H1 (cell line): ENCODE measurements around the gene SMG9. TPM values are rescaled to one million over a fixed set of nuclear protein-coding genes. Genes with fewer than 3 reads are reported as not detected.

Source experiments
- CTCF ChIA-PET: fragments of 300-600 bp; sonication (Branson Sonifier 250); formaldehyde crosslinking; loops from one replicate; lab custom pipeline; 2021; ENCODE audit not compliant: partially characterized antibody; lab: Charles Lee
- POLR2A ChIA-PET: fragments of 300-600 bp; sonication (Branson Sonifier 250); formaldehyde crosslinking; loops from one replicate; lab custom pipeline; 2021; ENCODE audit warnings: inconsistent platforms; ENCODE audit not compliant: partially characterized antibody; lab: Charles Lee
- DNase-seq, 2 experiments: peaks; one replicate each; pipeline versions ENCODE4 v3.0.0 to v3.0.0-alpha.2; 2010 to 2022; ENCODE audit warnings: low spot score in 2 of 2, low read depth in 1 of 2, mixed read lengths in 1 of 2
- FAIRE-seq: peaks from 2 replicates; lab custom pipeline; 2011; peaks lifted over from hg19 to GRCh38; lab: Jason Lieb, UNC
- H2AFZ ChIP-seq: 2 replicates; pipeline ENCODE4 v1.8.1; 2012; ENCODE audit warnings: low read length, inconsistent platforms
- H2AK5ac ChIP-seq: 2 replicates; pipeline ENCODE4 v1.6.1; 2013; ENCODE audit warnings: low read depth, low read length
- H2BK120ac ChIP-seq: replicated peaks from 2 replicates; pipeline ENCODE3; 2013; ENCODE audit warnings: low read depth, low read length, inconsistent platforms
- H2BK12ac ChIP-seq: 2 replicates; pipeline ENCODE4 v1.6.1; 2013; ENCODE audit warnings: low read depth, low read length
- H2BK15ac ChIP-seq: 2 replicates; pipeline ENCODE4 v1.6.1; 2013; ENCODE audit warnings: low read length
- H2BK20ac ChIP-seq: 2 replicates; pipeline ENCODE4 v1.6.1; 2013; ENCODE audit warnings: low read length
- H2BK5ac ChIP-seq: 2 replicates; pipeline ENCODE4 v1.6.1; 2013; ENCODE audit warnings: low read depth, low read length
- H3K14ac ChIP-seq: 2 replicates; pipeline ENCODE4 v1.6.1; 2013; ENCODE audit warnings: inconsistent platforms; ENCODE audit not compliant: insufficient read length
- H3K18ac ChIP-seq: 2 replicates; pipeline ENCODE4 v1.6.1; 2013; ENCODE audit warnings: low read length; ENCODE audit errors: extremely low read depth
- H3K23ac ChIP-seq: 2 replicates; pipeline ENCODE4 v1.6.1; 2013; ENCODE audit warnings: inconsistent platforms; ENCODE audit not compliant: insufficient read length
- H3K23me2 ChIP-seq: 2 replicates; pipeline ENCODE4 v1.6.1; 2013; ENCODE audit warnings: low read depth, low read length
- H3K27ac ChIP-seq: 2 replicates; pipeline ENCODE4 v1.6.1; 2011; ENCODE audit warnings: low read depth, low read length, inconsistent platforms
- H3K27me3 ChIP-seq, 4 experiments: replicated peaks in 1 of 4; 1 replicate in 1 of 4; 2 replicates in 3 of 4; pipeline versions ENCODE4 v1.6.1 to v1.8.1; 2011 to 2013; ENCODE audit warnings: low read length in 3 of 4, mild to moderate bottlenecking in 3 of 4, inconsistent platforms in 2 of 4, mixed read lengths in 2 of 4, moderate library complexity in 1 of 4; ENCODE audit not compliant: control insufficient read depth in 3 of 4, insufficient read depth in 3 of 4; ENCODE audit errors: extremely low read depth in 1 of 4
- H3K36me3 ChIP-seq, 4 experiments: 2 replicates each; pipeline versions ENCODE4 v1.6.1 to v1.8.1; 2011 to 2013; ENCODE audit warnings: mild to moderate bottlenecking in 4 of 4, low read length in 3 of 4, moderate library complexity in 2 of 4, control low read depth in 1 of 4, inconsistent platforms in 1 of 4; ENCODE audit not compliant: insufficient read depth in 4 of 4, control insufficient read depth in 2 of 4
- H3K4ac ChIP-seq: replicated peaks from 2 replicates; pipeline ENCODE3; 2013; ENCODE audit warnings: low read length, low read depth, mixed read lengths, inconsistent platforms; ENCODE audit not compliant: insufficient read length
- H3K4me1 ChIP-seq, 4 experiments: replicated peaks in 1 of 4; 1 replicate in 1 of 4; 2 replicates in 3 of 4; pipeline versions ENCODE4 v1.6.1 to v1.8.1; 2011 to 2013; ENCODE audit warnings: low read length in 3 of 4, inconsistent platforms in 2 of 4, mixed read lengths in 1 of 4; ENCODE audit not compliant: insufficient read depth in 4 of 4, control insufficient read depth in 3 of 4
- H3K4me2 ChIP-seq, 2 experiments: 2 replicates each; pipeline versions ENCODE4 v1.6.1 to v1.8.1; 2011 to 2013; ENCODE audit warnings: low read depth in 2 of 2, low read length in 2 of 2, control low read depth in 1 of 2, inconsistent platforms in 1 of 2, mild to moderate bottlenecking in 1 of 2; ENCODE audit not compliant: insufficient read depth in 1 of 2
- H3K4me3 ChIP-seq, 4 experiments: fragments of 200-600, 300-600 bp in 1 of 4; sonication (generic), shearing (Covaris generic), sonication (Bioruptor Twin) in 1 of 4; 2 replicates each; pipeline versions ENCODE4 v1.5.1 to v1.8.1; 2011 to 2016; ENCODE audit warnings: low read length in 4 of 4, low read depth in 3 of 4, control low read depth in 2 of 4, inconsistent platforms in 2 of 4, mild to moderate bottlenecking in 2 of 4, mixed read lengths in 1 of 4, moderate library complexity in 1 of 4; ENCODE audit not compliant: insufficient read depth in 2 of 4; ENCODE audit errors: extremely low read depth in 1 of 4
- H3K56ac ChIP-seq: replicated peaks from 2 replicates; pipeline ENCODE3; 2013; ENCODE audit warnings: low read depth, mild to moderate bottlenecking, mixed read lengths, low read length, inconsistent platforms; ENCODE audit not compliant: insufficient read length
- H3K79me1 ChIP-seq: 2 replicates; pipeline ENCODE4 v1.6.1; 2013; ENCODE audit warnings: low read depth, low read length, control low read depth
- H3K79me2 ChIP-seq, 2 experiments: 2 replicates each; pipeline versions ENCODE4 v1.6.1 to v1.8.1; 2012 to 2013; ENCODE audit warnings: low read length in 2 of 2, mild to moderate bottlenecking in 2 of 2, inconsistent platforms in 1 of 2; ENCODE audit not compliant: insufficient read depth in 2 of 2, control insufficient read depth in 1 of 2
- H3K9ac ChIP-seq, 4 experiments: replicated peaks in 1 of 4; 1 replicate in 1 of 4; 2 replicates in 3 of 4; pipeline versions ENCODE4 v1.6.1 to v1.8.1; 2011 to 2013; ENCODE audit warnings: low read depth in 3 of 4, low read length in 3 of 4, control low read depth in 2 of 4, mild to moderate bottlenecking in 2 of 4, moderate library complexity in 2 of 4, inconsistent platforms in 1 of 4; ENCODE audit errors: extremely low read depth in 1 of 4
- H3K9me3 ChIP-seq, 2 experiments: 2 replicates each; pipeline versions ENCODE4 v1.6.1 to v1.8.1; 2012 to 2013; ENCODE audit warnings: mild to moderate bottlenecking in 2 of 2, moderate library complexity in 2 of 2, control low read depth in 1 of 2, inconsistent platforms in 1 of 2, low read depth in 1 of 2, low read length in 1 of 2, mixed read lengths in 1 of 2; ENCODE audit not compliant: insufficient read depth in 2 of 2
- H4K20me1 ChIP-seq, 2 experiments: replicated peaks in 1 of 2; 2 replicates each; pipeline versions ENCODE3 to v1.8.1; 2011 to 2013; ENCODE audit warnings: inconsistent platforms in 2 of 2, low read length in 2 of 2, mild to moderate bottlenecking in 1 of 2; ENCODE audit not compliant: insufficient read depth in 2 of 2, control insufficient read depth in 1 of 2
- H4K5ac ChIP-seq: 2 replicates; pipeline ENCODE4 v1.6.1; 2013; ENCODE audit warnings: low read length, low read depth, mixed read lengths, inconsistent platforms; ENCODE audit not compliant: insufficient read length
- H4K8ac ChIP-seq: 2 replicates; pipeline ENCODE4 v1.8.0; 2013; ENCODE audit warnings: mild to moderate bottlenecking, moderate library complexity, low read length, inconsistent platforms; ENCODE audit not compliant: insufficient read depth; ENCODE audit errors: extremely low read depth
- H4K91ac ChIP-seq: replicated peaks from 2 replicates; pipeline ENCODE3; 2013; ENCODE audit warnings: low read length, mixed read lengths, inconsistent platforms; ENCODE audit not compliant: insufficient read length
- ASH2L ChIP-seq: fragments of 200-600, 300-600 bp; sonication (generic); IDR thresholded peaks from one replicate; pipeline ENCODE4 v1.7.1; 2017; ENCODE audit warnings: low read length
- BRCA1 ChIP-seq: IDR thresholded peaks from 2 replicates; pipeline ENCODE4 v1.6.1; 2012; ENCODE audit warnings: low read depth, low read length, improper control_type of control experiment
- CHD2 ChIP-seq: IDR thresholded peaks from 2 replicates; pipeline ENCODE4 v1.6.1; 2012; ENCODE audit warnings: low read length, improper control_type of control experiment
- GTF2F1 ChIP-seq: IDR thresholded peaks from 2 replicates; pipeline ENCODE4 v1.6.1; 2012; ENCODE audit warnings: low read depth, low read length, improper control_type of control experiment, borderline replicate concordance
- HDAC6 ChIP-seq: IDR thresholded peaks from one replicate; pipeline ENCODE4 v1.7.1; 2012; ENCODE audit warnings: low read depth, mild to moderate bottlenecking, inconsistent platforms, low read length, moderate library complexity
- JUN ChIP-seq: IDR thresholded peaks from 2 replicates; pipeline ENCODE4 v1.6.1; 2011; ENCODE audit warnings: low read depth, mild to moderate bottlenecking, improper control_type of control experiment, low read length
- JUND ChIP-seq: IDR thresholded peaks from 2 replicates; pipeline ENCODE4 v1.6.1; 2011; ENCODE audit warnings: mild to moderate bottlenecking, improper control_type of control experiment, low read length
- NRF1 ChIP-seq: IDR thresholded peaks from 2 replicates; pipeline ENCODE4 v1.6.1; 2011; ENCODE audit warnings: mild to moderate bottlenecking, low read depth, low read length, improper control_type of control experiment
- POLR2A ChIP-seq, 2 experiments: IDR thresholded peaks; 1 replicate in 1 of 2; 2 replicates in 1 of 2; pipeline ENCODE4 v1.6.1; 2011; ENCODE audit warnings: low read depth in 2 of 2, low read length in 2 of 2, mild to moderate bottlenecking in 2 of 2; ENCODE audit errors: control extremely low read depth in 1 of 2
- POU5F1 ChIP-seq: IDR thresholded peaks from 2 replicates; pipeline ENCODE4 v1.6.1; 2011; ENCODE audit warnings: low read depth, mild to moderate bottlenecking, low read length, moderate library complexity
- SAP30 ChIP-seq: fragments of 300-600 bp; sonication (generic); IDR thresholded peaks from 2 replicates; pipeline ENCODE4 v1.7.1; 2012; ENCODE audit warnings: low read length, moderate library complexity, mild to moderate bottlenecking, inconsistent platforms; ENCODE audit not compliant: insufficient read depth, insufficient replicate concordance
- SIRT6 ChIP-seq: IDR thresholded peaks from one replicate; pipeline ENCODE4 v1.7.1; 2012; ENCODE audit warnings: low read length, inconsistent platforms
- SRF ChIP-seq: IDR thresholded peaks from 2 replicates; pipeline ENCODE4 v1.6.1; 2011; ENCODE audit warnings: mild to moderate bottlenecking, low read depth, low read length, moderate library complexity
- TCF12 ChIP-seq: IDR thresholded peaks from 2 replicates; pipeline ENCODE4 v1.6.1; 2011; ENCODE audit warnings: low read depth, mild to moderate bottlenecking, low read length
- WGBS, 2 experiments: shearing (Covaris generic) in 1 of 2; methylation state at CpG; one replicate each; pipeline versions ENCODE4 v1.1.6 to v1.1.7; 2013 to 2015; ENCODE audit warnings: low lambda C conversion rate in 2 of 2, mixed read lengths in 2 of 2, inconsistent platforms in 1 of 2, low coverage in 1 of 2, missing lambda C conversion rate in 1 of 2; ENCODE audit not compliant: insufficient replicate concordance in 2 of 2, insufficient coverage in 1 of 2, insufficient read length in 1 of 2; ENCODE audit errors: extremely low coverage in 1 of 2, missing lambda C conversion rate in 1 of 2; 5-methylcytosine and 5-hydroxymethylcytosine counted together
- polyA plus RNA-seq, 7 experiments: library from polyadenylated mRNA; depleted of rRNA in 3 of 7; stranded (reverse) in 5 of 7; unstranded in 2 of 7; fragments of >200 nt in 5 of 7; fragments of 200-250 nt in 2 of 7; gene quantifications; 1 replicate in 5 of 7; 2 replicates in 1 of 7; 4 replicates in 1 of 7; pipeline versions ENCODE4 v1.2.1 to v1.2.3, GENCODE V29; 2011 to 2013; ENCODE audit warnings: missing spikeins in 2 of 7, mixed read lengths in 2 of 7
- total RNA-seq: library from RNA; stranded (reverse); fragmentation: NEBNext Ultra II Directional; extraction: Animal tissue kit (Norgen Biotek cat#: 25700); gene quantifications from 2 replicates; pipeline ENCODE4 v1.2.1, GENCODE V29; 2021

SMG9 gene
- total and polyA plus RNA-seq, 2 of the 8 experiments (the other 6 are each of a cell fraction or from before 2014, with no cell fraction given) = 20.4 to 28.7 TPM

DNA sequence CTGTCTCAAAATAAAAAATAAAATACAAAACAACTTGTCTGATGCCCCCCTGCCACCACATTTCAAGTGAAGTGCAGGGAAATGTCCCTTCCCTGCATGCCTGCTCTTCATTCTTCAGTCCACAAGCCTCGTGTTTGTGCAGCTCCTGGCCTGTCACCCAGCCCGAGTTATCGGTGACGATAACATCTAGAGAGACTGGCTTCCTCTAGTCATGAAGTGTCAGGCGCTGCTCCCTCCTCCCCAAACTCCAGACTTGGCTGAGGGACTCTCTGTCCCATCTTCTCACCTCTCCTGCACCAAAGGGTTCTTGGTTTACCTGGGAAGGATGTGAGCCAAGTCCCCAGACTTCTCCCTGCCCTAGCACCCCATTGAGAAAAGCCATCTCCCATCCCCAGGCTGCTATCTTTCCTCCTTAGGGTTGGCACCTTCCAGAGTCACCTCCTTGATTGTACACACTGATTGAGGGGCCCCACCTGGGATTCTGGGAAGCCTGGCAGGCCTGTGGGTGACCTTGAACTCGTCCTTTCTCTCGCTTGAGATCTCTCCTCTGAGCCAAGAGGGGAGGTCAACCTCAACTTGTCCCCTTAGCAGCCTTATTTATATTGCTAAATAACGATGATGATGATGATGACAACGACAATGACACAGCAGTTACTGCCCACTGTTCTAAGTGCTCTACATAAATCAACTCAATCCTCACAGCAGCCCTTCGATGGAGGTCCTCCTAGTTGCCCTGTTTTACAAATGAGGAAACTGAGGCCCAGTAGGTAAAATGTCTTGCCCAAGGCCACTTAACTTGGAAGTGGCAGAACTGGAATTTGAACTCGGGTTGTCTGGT is 71.7 kb downstream of the SMG9 start:
- CTCF ChIA-PET = no interaction called here
- FAIRE-seq = no peak
- TF ChIP-seq CHD2 (no peak), SIRT6 (no peak), POLR2A (IDR thresholded peaks at IDR 0.05; ENCODE audit: control extremely low read depth in 1 of 2, low read depth in 2 of 2, low read length in 2 of 2) (no peak), POU5F1 (no peak), BRCA1 (no peak), ASH2L (no peak), JUND (no peak), JUN (no peak), NRF1 (no peak), SRF (no peak), TCF12 (no peak), GTF2F1 (no peak), SAP30 (no peak), HDAC6 (no peak)

More for the DNA sequence above, 71.7 kb downstream of the SMG9 start:
- no peak overlapping the region for H2AK5ac ChIP-seq
- POLR2A ChIA-PET = no interaction called here
- H4K8ac ChIP-seq = no peak overlapping the region
- H3K18ac ChIP-seq = no peak overlapping the region
- no peaks in the 10 kb centered on the region for H3K27me3 ChIP-seq
- H3K23me2 ChIP-seq = no peaks in the 10 kb centered on the region
- no peak overlapping the region for H2BK120ac ChIP-seq
- H3K14ac ChIP-seq = no peak overlapping the region
- H2BK20ac ChIP-seq = no peak overlapping the region
- H3K23ac ChIP-seq = no peak overlapping the region
- H4K20me1 ChIP-seq = no peaks in the 10 kb centered on the region
- H3K9me3 ChIP-seq = no peaks in the 10 kb centered on the region
- no peak overlapping the region for H4K5ac ChIP-seq
- no peak for DNase-seq
- 89% methylated on average over 11 of the region's 11 CpGs; no CpG with 5 or more reads in 1 of the 2 experiments for WGBS, 2 experiments
- no peak overlapping the region for H3K4me3 ChIP-seq
- no peak overlapping the region for H3K56ac ChIP-seq
- H3K9ac ChIP-seq = no peak overlapping the region
- peaks cover 0 to 2% (median 0%) of the 10 kb centered on the region in 4 experiments; a peak in 2 of 7 replicates for H3K4me1 ChIP-seq
- H2BK15ac ChIP-seq = no peak overlapping the region
- H4K91ac ChIP-seq = no peak overlapping the region
- no peak overlapping the region for H3K27ac ChIP-seq
- no peak overlapping the region for H3K4ac ChIP-seq
- no peaks in the 10 kb centered on the region for H3K36me3 ChIP-seq
- no peaks in the 10 kb centered on the region for H3K79me2 ChIP-seq
- no peak overlapping the region for H3K4me2 ChIP-seq
- H2BK5ac ChIP-seq = no peak overlapping the region
- no peaks in the 10 kb centered on the region for H3K79me1 ChIP-seq
- 0 out of 2 replicates have a peak overlapping the region, but pooled peaks have one; percentile 39 for H2BK12ac ChIP-seq
- H2AFZ ChIP-seq = 0 out of 2 replicates have a peak overlapping the region, but pooled peaks have one; percentile 13
